Activated CD4-positive, alpha-beta T cell treated with anti-CD3 and anti-CD28 coated beads for 48 hours (primary cell): Measurements from ENCODE around the gene HMGCS2.
A peak's percentile ranks its signal among the peaks of the same experiment; 100 is the strongest.
"Not testable (repeated sequence)": the region's sequence is repeated elsewhere in the genome, so short reads cannot be mapped to it uniquely, and the experiment has no call there.

Experiments used
- DNase-seq: peaks from one replicate; pipeline ENCODE4 v3.0.0-alpha.2; 2020

Gene HMGCS2

GRCh38 chr1:119725626-119726025 lies 43.1 kb downstream of the HMGCS2 start:
- DNase-seq, result no peak

GRCh38 chr1:119724611-119725218 lies 44.0 kb downstream of the HMGCS2 start:
- DNase-seq, result no peak

- DNase-seq, result no peak
These were observed 46.8 kb downstream of the HMGCS2 start for GRCh38 chr1:119721896-119722295.

GRCh38 chr1:119720866-119721440 lies 47.8 kb downstream of the HMGCS2 start:
- DNase-seq, result no peak

GRCh38 chr1:119718972-119719371 lies 49.7 kb downstream of the HMGCS2 start:
- DNase-seq, result no peak

- DNase-seq, result no peak
These were observed 50.3 kb downstream of the HMGCS2 start for GRCh38 chr1:119718409-119718808.

- DNase-seq, result no peak
These were observed 53.2 kb downstream of the HMGCS2 start for GRCh38 chr1:119715542-119715941.

- no peak for DNase-seq
These were observed 54.1 kb downstream of the HMGCS2 start for GRCh38 chr1:119714583-119714982.

- no peak for DNase-seq
These were observed 54.8 kb downstream of the HMGCS2 start for GRCh38 chr1:119713749-119714456.

GRCh38 chr1:119713039-119713748 lies 55.5 kb downstream of the HMGCS2 start:
- no peak for DNase-seq

GRCh38 chr1:119712342-119713038 lies 56.2 kb downstream of the HMGCS2 start:
- peak; percentile 76 for DNase-seq

GRCh38 chr1:119711804-119712341 lies 56.8 kb downstream of the HMGCS2 start, which contains the start of gene PHGDH:
TSS of gene PHGDH (plus strand) at chr1:119711934. CDS start at chr1:119712023, 89 bp downstream.
- peak; percentile 80 for DNase-seq

- not testable (repeated sequence) for DNase-seq
These were observed 57.3 kb downstream of the HMGCS2 start for GRCh38 chr1:119711356-119711803.

- DNase-seq, result not testable (repeated sequence)
These were observed 62.1 kb downstream of the HMGCS2 start for GRCh38 chr1:119706599-119706998.

GRCh38 chr1:119703666-119704450 lies 64.8 kb downstream of the HMGCS2 start:
- DNase-seq, result no peak

GRCh38 chr1:119702384-119702783 lies 66.3 kb downstream of the HMGCS2 start:
- DNase-seq, result no peak

GRCh38 chr1:119701659-119702058 lies 67.0 kb downstream of the HMGCS2 start:
- DNase-seq, result no peak

GRCh38 chr1:119700326-119700725 lies 68.4 kb downstream of the HMGCS2 start:
- DNase-seq, result no peak
